ENCODE results near the gene SMIM26. TPM values are rescaled to one million over a fixed set of nuclear protein-coding genes. Genes with fewer than 3 reads are reported as not detected.

The SMIM26 gene
- total and polyA plus RNA-seq, 2 of the 13 experiments (the other 11 are each of a cell fraction or from before 2014, with no cell fraction given), result 214 to 249 TPM

- TF ChIP-seq NR3C1 (CRISPR knock-in tag; IDR thresholded peaks at IDR 0.05) (peak; percentile 81; the same call in 1 of the 2 replicates), E2F5 (CRISPR knock-in tag; conservative IDR thresholded peaks at IDR 0.05) (peak; percentile 82; the same call in 1 of the 2 replicates), MEIS1 (CRISPR knock-in tag; IDR thresholded peaks at IDR 0.05; ENCODE audit: borderline replicate concordance) (0 out of 2 replicates have a peak, but pooled peaks have one; percentile 4), PAWR (CRISPR knock-in tag; IDR thresholded peaks at IDR 0.05; ENCODE audit: borderline replicate concordance) (no peak), ZEB1 (IDR thresholded peaks at IDR 0.05; ENCODE audit: insufficient replicate concordance, low read depth) (peak; percentile 86), SP5 (CRISPR knock-in tag; IDR thresholded peaks at IDR 0.05; ENCODE audit: borderline replicate concordance, low read depth) (0 out of 2 replicates have a peak, but pooled peaks have one; percentile 61), DPF2 (CRISPR knock-in tag; IDR thresholded peaks at IDR 0.05; ENCODE audit: borderline replicate concordance, low read depth) (no peak), WIZ (CRISPR knock-in tag; IDR thresholded peaks at IDR 0.05) (peak; percentile 95), CEBPB (IDR thresholded peaks at IDR 0.05; ENCODE audit: borderline replicate concordance, low read depth, low read length) (no peak), ZNF33A (CRISPR knock-in tag; IDR thresholded peaks at IDR 0.05; ENCODE audit: borderline replicate concordance) (no peak; the same call in 1 of the 2 replicates), FOXO1 (CRISPR knock-in tag; IDR thresholded peaks at IDR 0.05) (peak; percentile 85), FOXC1 (CRISPR knock-in tag; IDR thresholded peaks at IDR 0.05; ENCODE audit: borderline replicate concordance) (peak; percentile 94; the same call in 1 of the 2 replicates), GMEB1 (CRISPR knock-in tag; IDR thresholded peaks at IDR 0.05; ENCODE audit: borderline replicate concordance) (peak; percentile 94), EEA1 (CRISPR knock-in tag; IDR thresholded peaks at IDR 0.05; ENCODE audit: borderline replicate concordance) (peak; percentile 90; the same call in 1 of the 2 replicates), KIAA2018 (CRISPR knock-in tag; IDR thresholded peaks at IDR 0.05; ENCODE audit: borderline replicate concordance) (0 out of 2 replicates have a peak, but pooled peaks have one; percentile 3), IKZF1 (IDR thresholded peaks at IDR 0.05) (no peak), TCF7 (IDR thresholded peaks at IDR 0.05; ENCODE audit: low read depth) (no peak)
Measured at GRCh38 chr20:18566892-18567738, at the start of gene SMIM26 (continued).

Measured in HepG2 (cell line).